ENCODE measurements around the gene GPR65.
A peak's percentile ranks its signal among the peaks of the same experiment; 100 is the strongest.
"Not testable (repeated sequence)": the region's sequence is repeated elsewhere in the genome, so short reads cannot be mapped to it uniquely, and the experiment has no call there.

The GPR65 gene

GRCh38 chr14:88005978-88006851 is 1.3 kb downstream of the GPR65 start:
- no peak for DNase-seq

DNA sequence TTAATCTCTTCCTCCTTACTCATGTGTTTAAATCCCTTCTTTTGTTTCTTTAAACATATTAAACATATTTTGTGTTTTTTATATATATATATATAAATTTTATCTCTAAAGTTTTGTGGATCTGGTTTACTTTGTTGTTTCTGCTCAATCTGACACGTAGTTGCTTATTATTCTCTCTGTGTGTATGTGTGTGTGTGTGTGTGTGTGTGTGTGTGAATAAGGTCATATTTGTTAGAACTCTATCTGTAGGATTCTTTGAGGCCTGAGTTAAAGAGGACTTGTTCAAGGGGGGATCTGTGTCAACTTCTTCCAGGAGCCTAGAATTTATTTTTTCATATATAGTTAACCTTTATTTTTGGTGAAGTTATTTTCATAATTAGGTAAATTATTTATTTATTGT is 2.7 kb downstream of the GPR65 start:
- no peak for DNase-seq

DNA sequence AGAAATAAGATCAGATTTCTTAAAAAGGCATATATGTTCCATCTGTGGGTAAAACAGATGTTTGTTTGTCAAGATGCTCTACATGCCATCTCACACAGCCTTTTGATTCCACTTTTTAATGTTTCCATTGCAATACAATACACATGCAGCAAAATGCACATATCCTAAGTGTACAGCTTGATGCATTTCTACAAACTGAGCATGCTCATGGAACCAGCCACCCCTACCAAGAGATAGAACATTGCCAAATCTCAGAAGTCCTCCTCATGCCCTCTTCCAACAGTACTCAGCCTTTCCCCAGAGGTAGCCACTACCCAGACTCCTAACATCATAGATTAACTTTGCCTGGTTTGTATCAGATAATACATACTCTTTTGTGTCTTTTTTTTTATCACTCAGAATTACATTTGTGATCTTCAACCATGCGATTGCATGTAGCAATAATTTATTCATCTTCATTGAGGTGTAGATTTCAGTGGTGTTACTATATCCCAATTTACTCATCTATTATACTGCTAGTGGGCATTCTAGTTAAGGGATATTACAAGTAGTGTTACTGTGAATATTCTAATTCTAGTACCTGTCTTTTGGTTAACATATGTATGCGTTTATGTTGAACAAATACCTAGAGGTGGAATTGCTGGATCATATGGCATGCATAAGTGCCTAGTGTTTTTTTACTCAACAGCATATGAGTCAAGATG is 3.3 kb downstream of the GPR65 start:
- no peak for DNase-seq

DNA sequence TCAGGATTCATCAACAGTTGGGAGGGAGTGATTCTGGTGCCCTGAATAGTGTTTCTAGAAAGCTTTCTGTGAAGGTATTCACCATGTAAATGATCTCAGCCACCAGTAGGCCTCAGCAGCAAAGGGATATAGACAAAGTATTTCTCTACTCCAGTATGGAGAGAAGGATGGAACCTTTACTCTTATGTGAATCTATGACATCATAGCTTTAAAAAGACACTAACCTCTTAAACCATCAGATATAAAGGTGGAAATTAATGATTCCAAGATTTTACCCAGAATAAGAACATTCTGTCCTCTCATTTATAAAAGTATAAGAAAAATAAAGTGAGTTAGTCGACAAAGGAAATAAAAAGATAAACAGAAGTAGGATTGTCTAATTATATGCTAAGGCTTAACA is 4.6 kb downstream of the GPR65 start:
- no peak for DNase-seq

DNA sequence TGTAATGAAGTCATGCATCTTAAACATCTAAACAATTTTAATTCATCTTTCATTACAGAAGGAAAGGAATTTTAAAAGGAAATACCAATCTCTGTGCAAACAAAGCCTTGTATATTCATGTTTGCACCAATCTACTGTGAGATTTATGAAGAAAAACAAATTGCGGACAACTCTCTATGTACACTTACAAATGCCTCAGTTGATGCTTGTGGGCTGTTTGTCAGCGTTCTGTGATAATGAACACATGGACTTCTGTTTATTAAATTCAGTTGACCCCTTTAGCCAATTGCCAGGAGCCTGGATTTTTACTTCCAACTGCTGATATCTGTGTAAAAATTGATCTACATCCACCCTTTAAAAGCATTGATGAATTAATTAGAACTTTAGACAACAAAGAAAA is 5.4 kb downstream of the GPR65 start:
- no peak for DNase-seq

GRCh38 chr14:88012495-88012894 is 7.6 kb downstream of the GPR65 start:
- no peak for DNase-seq

- DNase-seq = peak; percentile 83
These were observed 8.9 kb downstream of the GPR65 start for GRCh38 chr14:88013750-88014349.

- no peak for DNase-seq
These were observed 11.8 kb downstream of the GPR65 start for GRCh38 chr14:88016768-88017167.

DNA sequence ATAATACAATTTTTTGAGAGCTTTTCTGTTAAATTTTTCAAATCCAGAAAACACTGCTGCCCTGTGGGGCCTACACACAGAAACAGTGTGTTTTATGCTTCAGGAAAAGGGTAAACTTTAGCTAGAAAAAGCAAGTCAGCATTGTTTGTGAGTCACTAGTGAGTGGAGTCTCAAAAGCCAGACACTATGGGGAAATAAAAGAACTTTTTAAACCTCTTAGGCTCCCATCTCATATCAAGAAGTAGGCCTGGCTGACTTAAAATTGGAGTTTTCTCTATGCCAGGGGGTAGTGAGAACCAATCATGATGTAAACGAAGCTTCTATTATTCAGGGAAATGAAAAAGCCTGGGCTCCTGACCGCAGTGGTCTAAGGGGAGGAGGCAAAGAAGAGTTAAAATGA is 12.6 kb downstream of the GPR65 start:
- DNase-seq = no peak

- no peak for DNase-seq
These were observed 18.8 kb downstream of the GPR65 start for GRCh38 chr14:88023658-88024187.

GRCh38 chr14:88024252-88025086 is 19.5 kb downstream of the GPR65 start:
- not testable (repeated sequence) for DNase-seq

DNA sequence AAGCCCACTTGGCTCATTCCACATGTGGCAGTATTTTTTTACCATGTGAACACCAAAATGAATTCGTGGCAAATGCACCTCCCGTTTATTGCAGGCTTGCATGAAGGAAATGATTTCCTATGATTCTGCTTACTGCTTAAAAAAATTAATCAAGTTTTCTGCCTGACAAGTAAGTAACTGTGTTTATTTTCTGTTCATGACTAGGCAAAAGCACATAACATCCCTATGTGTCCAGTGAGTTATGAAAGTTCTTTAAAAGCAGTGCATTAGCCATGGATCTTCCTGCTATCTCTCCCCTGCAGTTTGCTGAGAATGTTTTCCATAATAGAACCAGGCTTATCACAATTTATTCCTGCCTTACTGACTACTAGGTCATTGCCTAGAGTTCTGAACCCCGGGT is 20.4 kb downstream of the GPR65 start:
- no peak for DNase-seq

DNA sequence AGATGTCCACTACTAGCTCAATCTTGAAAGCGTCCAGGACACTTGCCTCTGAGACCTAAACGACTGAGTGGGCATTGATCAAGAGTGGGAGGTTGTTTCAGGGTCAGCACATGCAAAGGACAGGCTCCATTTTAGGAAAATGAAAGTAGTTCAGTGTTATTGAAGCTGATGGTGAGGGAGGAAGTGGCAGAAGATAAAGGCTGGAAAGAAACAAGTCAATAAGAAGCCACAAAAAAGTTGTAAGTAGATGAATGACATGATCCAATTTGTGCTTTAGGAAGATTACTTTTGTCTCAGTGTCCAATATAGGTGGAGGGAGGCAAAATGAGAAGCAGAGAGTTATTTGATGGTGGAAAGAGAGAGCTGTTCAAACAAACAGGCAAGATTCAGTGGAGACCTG is 22.0 kb downstream of the GPR65 start:
- no peak for DNase-seq

GRCh38 chr14:88029500-88029899 is 24.6 kb downstream of the GPR65 start:
- DNase-seq = no peak

- no peak for DNase-seq
These were observed 25.1 kb downstream of the GPR65 start for GRCh38 chr14:88030079-88030478.

- DNase-seq = no peak
These were observed 26.0 kb downstream of the GPR65 start for GRCh38 chr14:88030892-88031291.

DNA sequence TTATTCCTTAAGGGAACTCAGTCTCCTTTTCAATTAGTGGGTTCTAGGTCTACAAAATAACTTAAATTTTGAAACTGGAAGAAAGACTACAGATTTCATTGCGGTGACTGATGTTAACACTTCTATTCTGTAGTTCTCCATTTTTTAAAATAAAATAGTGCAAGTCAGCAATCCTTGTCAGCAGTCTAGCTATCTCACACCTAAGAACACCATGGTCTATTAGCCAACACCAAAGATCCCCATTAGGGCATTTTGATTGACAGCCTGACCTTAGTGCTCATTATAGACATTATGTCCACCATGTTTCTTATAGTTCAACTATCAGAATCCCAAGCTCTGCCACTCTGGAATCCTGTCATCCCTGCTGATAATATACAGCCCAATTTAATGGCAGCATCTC is 27.4 kb downstream of the GPR65 start:
- DNase-seq = no peak

- DNase-seq = no peak
These were observed 29.1 kb downstream of the GPR65 start for GRCh38 chr14:88034076-88034475.

- no peak for DNase-seq
These were observed 31.5 kb downstream of the GPR65 start for GRCh38 chr14:88036422-88036821.

GRCh38 chr14:88037325-88037724 is 32.4 kb downstream of the GPR65 start:
- DNase-seq = no peak

DNA sequence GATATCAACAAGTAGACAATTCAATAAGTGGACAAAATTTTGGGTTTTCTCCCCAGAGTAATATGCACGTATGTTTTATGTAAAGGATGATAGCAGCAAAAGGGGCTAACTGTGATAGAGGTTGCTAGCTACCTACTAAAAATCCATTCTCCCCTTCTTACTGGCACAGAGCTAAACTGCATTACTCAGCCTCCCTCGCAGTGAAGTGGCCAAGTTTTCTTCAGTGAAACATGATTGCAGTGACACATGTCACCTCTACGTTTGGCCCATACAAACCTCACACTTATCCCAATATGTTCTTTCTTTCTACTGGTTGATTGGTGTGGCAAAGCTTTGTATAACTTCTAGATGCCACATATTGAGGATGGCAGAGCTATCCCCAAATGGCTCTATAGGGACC is 34.3 kb downstream of the GPR65 start:
- no peak for DNase-seq

- no peak for DNase-seq
These were observed 35.2 kb downstream of the GPR65 start for GRCh38 chr14:88040146-88040545.
